HG03175 (cell line): ENCODE data around the gene CHRM1.

ENCODE experiments used
- ATAC-seq: cut with Tn5 transposase; IDR thresholded peaks from one replicate; pipeline ENCODE4 v1.9.1; 2021; ENCODE audit warnings: mild to moderate bottlenecking, moderate library complexity; ENCODE audit not compliant: unreplicated experiment

CHRM1 gene

DNA sequence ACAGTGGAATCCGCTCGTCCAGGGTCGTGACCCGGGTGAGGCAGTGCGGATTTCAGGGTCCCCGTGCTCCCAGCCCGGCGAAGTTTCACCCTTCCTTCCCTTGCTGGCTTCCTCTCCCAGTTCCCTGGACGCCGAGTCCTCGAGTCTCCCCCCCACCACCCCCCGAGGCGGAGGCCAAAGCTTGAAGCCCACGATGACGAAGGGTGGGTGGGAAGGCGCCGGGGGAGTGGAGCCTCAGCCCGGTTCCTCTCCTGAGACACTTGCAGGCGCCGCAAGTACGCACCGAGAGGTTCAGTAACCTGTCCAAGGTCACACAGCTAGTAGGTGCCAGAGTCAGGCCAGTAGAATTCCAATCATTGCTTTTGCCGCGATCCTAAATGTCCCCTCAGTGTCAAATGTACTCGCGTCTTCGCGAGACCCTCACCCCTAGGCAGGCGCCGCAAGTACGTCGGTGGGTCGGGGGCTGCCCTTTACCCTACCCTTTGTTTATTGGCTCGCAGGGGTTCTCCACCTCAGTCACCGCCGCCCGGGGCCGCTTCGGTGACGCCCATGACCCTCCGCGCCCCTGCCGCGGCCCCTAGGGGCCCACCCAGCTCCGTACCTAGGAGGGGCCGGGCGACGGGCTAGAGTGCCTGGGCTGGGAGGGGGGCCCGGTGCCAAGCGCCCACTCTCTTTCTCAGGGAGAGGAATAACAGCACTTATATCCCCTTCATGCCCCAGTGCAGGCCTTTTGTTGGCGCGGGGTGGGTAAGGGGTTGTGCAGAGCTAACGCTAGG lies 5.7 kb upstream of the CHRM1 start:
- ATAC-seq: no peak

DNA sequence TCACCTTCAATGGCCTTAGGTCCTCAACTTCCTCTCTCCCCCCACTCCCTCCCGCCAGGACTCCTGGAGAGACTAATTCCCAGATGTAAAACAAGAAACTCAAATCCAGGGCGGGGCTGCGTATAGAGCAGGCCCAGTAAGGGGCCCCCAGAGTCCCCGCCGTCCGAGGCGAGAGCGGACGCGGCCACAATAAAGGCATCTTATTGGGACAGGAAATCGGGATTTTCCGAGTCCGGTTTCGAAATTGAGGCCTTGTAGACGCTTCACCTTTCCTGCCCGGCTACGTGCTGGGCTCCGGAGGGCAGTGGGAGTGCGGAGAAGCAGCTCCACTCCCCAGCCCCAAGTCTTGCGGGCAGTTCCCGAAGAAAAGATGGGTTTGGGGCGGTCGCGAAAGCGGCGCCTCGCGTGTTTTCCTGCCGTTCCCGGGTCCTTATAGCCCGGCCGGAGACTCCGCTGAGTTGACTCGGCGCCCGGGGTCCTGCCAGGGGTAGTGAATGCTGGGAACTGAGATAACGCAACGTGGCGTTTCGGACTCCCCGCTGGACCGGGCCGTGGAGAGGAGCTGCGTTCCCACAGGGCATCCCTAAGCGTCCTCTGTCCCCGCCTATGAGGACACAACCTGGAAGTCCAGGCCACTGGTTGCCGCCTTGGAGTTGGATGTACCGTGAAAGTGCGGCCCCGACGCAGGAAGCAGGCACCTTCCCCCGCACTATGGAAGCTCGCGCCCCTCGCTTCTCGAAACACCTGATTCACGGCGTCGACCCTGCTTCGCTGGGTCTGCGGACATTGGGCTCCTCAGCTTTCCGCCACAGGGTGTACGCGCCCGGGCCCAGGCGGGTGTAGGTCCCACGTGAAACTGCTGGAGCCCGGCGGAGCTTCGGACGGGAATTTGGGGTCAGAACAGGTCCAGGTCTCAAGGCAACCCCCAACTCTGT lies 4.8 kb upstream of the CHRM1 start:
- no peak for ATAC-seq

DNA sequence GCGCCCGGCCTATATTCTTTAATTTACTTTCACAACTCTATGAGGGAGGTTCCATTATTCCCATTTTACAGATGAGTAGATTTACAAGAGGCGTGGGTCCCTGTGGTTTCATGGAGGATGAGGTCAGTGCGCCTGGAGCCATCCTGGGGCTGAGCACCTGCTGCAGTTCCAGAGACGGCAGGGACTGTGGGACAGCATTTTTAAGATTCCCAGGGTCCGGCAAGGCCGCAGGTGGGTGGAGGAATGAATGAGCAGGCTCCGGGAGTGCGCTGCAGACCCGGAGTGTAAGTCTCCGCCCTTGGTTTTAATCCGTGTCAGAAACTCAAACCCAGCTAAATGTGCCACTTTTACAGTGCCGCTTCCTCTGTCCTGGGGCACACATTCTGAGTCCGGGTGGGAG lies 4.1 kb upstream of the CHRM1 start:
- ATAC-seq: no peak

DNA sequence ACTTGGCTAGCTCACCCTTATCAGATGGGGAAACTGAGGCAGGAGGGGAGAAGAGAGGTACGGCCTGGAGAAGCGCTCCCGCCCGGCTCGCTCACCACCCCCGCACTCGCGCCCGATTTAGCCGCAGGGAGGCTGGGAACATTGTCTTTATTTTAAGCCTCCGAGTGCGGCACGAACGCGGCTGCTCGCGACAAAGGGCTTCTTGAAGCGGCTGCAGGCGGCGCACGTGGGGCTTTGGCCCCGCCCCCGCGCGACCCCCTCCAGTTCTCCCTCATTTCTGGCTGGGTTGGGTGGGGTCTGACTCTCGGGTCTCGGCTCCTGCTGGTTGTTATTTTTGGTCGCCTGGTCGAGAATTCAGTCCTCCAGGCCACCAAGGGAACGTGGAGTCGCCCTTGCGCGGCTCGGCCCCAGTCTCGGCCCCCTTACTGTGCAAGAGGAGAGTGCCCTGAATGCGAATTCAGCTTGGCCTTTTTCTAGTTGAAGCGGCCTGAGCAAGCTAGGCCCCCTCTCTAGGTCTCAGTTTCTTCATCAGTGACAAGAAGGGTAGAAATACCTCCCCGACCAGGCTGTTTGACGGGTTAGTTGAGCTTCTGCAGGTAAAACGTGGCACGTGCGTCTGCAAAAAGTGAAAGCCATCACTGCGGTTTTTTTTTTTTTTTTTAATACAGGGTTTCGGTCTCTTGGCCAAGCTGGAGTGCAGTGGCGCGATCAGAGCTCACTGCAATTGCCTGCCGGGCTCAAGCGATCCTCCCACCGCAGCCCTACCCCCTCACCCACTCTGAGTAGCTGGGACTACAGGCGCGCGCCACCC lies 2.6 kb upstream of the CHRM1 start:
- ATAC-seq: peak; percentile 44

GRCh38 chr11:62922653-62923431 lies 1.7 kb upstream of the CHRM1 start:
- ATAC-seq: no peak

GRCh38 chr11:62922189-62922589 lies 1.0 kb upstream of the CHRM1 start:
- no peak for ATAC-seq

DNA sequence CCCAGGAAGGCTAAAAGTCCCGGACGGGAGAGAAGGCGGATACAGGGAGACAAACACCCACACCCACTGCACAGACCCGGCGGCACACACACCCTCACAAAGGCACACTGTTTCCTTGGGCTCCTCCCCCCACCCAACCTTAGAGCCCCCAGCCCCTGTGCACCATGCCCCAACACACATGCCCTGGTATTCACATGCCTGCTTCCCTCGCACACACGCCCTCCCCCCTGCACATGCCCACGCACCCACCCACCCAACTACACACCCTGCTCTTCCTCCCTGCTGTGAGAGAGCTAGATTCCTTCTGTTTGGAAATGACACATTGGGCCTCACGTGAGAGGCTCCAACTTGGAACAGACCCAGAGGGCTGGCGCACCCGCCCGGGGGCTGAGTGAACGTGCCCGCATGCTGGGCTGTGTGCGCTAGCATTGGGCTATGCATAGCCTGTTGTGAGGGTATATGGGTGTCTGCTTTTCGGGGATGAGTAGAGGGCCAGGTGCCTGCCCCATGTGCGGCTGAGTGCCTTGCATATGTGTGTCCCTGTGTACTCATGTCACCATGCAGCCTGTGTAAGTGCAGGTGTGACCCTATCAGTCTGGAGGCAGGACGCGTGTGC lies 518 bp upstream of the CHRM1 start:
- ATAC-seq: no peak

GRCh38 chr11:62919898-62920640 lies 1.1 kb downstream of the CHRM1 start:
- no peak for ATAC-seq

DNA sequence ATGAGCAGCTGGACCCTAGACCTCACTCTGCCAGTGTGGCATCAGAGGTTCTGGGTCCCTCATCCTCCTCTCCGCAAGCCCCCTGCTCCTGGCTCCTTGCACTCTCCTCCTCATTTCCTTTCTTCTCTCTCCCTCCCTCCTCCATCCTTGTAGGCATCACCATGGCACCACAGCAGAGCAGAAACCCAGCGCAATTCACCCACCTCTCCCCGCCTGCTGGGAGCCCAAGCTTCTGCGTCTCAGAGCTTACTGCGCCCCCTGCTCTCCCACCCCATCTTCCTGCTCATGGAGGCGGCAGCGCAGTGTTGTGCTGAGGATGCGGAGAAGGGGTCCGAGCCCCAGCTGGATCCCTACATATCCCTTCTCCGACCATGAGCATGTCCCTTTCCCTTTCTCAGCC lies 1.7 kb downstream of the CHRM1 start:
- ATAC-seq: no peak

DNA sequence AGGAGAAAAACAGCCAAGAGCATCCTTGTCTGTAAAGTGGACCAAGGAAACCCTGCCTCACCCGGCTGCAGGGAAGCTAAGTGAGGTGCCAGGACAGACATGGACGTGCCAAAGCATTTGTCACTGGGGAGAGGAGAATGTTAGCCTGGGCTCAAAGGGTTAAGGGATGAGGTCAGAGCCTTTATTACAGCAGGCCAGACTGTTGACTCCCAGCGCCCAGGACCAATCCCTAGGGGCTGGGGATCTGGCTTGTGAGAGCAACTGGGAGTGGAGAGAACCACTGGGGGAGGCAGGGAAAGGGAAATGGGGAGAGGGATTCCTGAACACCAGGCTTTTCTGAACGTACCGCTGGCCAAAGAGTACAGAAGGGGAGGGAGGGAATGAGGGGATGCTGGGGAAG lies 2.6 kb downstream of the CHRM1 start:
- no peak for ATAC-seq

DNA sequence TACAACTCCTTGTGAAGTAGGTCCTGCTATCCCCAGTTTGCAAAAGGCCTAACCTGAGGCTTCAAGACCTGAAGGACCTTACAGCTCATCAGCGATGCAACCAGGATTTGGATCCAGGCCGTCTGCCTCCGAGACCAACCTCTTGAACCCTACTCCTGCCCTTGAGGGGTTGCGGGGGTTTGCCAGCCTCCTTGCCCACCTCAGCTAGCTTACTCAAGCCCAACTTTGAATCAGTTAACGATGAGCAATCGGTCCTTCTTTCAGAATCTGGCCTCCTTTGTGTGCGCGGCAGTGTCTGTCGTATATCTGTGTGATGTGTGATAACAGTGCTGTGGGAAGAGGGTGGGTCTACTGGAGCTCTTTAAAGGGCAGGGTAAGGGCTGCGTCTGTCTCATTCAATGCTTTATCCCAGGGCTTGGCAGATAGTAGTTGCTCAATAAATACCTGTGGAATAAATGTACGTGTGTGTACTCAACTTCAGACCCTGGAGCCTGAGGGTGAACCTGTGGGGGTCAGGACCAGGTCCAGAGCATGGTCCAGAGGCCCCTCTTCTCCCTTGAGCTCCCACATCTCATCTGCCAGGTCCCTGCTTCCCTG lies 3.2 kb downstream of the CHRM1 start:
- ATAC-seq: no peak

DNA sequence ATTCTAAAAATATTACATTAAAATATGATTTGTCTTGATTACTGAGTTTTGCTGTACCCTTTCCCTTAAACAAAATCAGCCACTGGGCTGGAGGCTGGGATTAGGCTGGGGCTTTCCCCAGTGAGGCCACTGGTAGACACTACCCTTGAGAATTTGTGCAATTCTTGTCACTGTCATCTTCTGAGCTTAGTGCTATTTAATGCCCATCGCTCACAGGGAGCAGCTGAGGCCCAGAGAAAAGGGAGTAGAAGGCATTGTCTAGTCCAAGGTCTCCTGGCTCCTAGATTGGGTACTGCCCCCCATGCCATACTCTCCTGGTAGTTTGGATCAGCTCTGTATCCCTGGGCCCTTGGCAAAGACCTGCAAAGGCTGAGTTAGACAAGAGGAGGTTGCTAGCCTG lies 6.7 kb downstream of the CHRM1 start:
- ATAC-seq: no peak

GRCh38 chr11:62912268-62912667 lies 8.9 kb downstream of the CHRM1 start:
- no peak for ATAC-seq

DNA sequence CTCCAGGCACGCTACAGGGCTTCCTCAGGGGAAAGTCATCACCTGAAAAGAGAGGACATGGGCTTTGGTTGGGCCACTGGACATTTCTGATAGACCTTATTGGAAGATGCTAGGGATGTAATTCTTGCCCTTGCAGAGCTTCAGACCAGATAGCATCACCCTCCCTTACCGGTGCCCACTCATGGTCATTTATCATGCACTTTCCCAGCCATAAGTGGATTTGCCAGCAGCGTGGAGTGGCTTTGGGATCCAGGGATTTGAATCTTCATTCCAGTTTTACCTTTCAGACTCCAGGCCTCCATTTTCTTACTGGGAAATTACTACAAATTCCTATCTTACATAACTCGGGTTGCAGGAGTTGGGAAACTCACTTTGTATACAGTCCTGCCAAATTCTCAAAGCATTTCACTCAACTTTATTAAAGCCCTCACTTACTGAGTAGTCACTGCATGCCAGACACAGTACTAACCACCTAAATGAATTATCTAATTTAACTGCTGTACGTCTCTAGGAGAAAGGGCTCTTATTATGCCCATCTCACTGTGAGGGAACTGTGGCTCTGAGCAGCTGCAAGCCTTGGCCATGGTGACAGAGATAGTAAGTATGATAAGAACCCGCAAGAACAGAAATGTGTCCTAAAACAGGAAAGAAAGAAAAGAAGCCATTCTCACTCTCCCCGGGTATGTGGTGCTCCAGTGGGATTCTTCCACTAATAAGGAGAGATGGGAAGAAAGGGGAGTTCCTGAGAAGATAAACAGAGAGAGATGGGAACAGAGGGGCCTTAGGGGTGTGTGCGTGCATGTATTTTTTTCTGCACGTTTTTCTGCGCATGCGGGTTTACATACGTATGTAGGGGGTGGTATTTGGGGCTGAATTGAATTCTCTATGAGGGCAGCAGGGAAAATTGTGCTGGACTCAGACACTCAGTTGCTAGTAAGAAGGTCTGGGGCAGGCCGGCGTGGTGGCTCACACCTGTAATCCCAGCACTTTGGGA lies 9.7 kb downstream of the CHRM1 start:
- ATAC-seq: no peak

GRCh38 chr11:62910141-62910882 lies 10.9 kb downstream of the CHRM1 start:
- ATAC-seq: no peak

GRCh38 chr11:62909107-62909894 lies 11.9 kb downstream of the CHRM1 start:
- ATAC-seq: no peak
